H1 (cell line): ENCODE data around the gene PRG2. TPM values are rescaled to one million over a fixed set of nuclear protein-coding genes. Genes with fewer than 3 reads are reported as not detected.

Experiments
- BACH1 ChIP-seq: IDR thresholded peaks from 2 replicates; pipeline ENCODE4 v1.6.1; 2012; ENCODE audit warnings: low read length, improper control_type of control experiment
- CEBPB ChIP-seq: IDR thresholded peaks from 2 replicates; pipeline ENCODE4 v1.6.1; 2012; ENCODE audit warnings: low read depth, low read length
- POLR2AphosphoS5 ChIP-seq: IDR thresholded peaks from 2 replicates; pipeline ENCODE4 v1.6.1; 2011; ENCODE audit warnings: low read depth, low read length
- RAD21 ChIP-seq, 2 experiments: IDR thresholded peaks in 1 of 2; conservative IDR thresholded peaks in 1 of 2; 2 replicates each; pipeline ENCODE4 v1.6.1; 2011; ENCODE audit warnings: low read depth in 2 of 2, low read length in 2 of 2, improper control_type of control experiment in 1 of 2, inconsistent platforms in 1 of 2, mild to moderate bottlenecking in 1 of 2, moderate library complexity in 1 of 2
- SIX5 ChIP-seq: IDR thresholded peaks from 2 replicates; pipeline ENCODE4 v1.6.1; 2011; ENCODE audit warnings: mild to moderate bottlenecking, low read depth, low read length
- SP2 ChIP-seq: IDR thresholded peaks from 2 replicates; pipeline ENCODE4 v1.6.1; 2012; ENCODE audit warnings: mild to moderate bottlenecking, low read length, inconsistent platforms
- TAF1 ChIP-seq: IDR thresholded peaks from 2 replicates; pipeline ENCODE4 v1.6.1; 2011; ENCODE audit warnings: mild to moderate bottlenecking, low read depth, low read length
- TAF7 ChIP-seq: optimal IDR thresholded peaks from 2 replicates; pipeline ENCODE3; 2011; ENCODE audit warnings: low read depth, mild to moderate bottlenecking, inconsistent platforms, low read length, moderate library complexity, borderline replicate concordance
- polyA plus RNA-seq, 7 experiments: library from polyadenylated mRNA; depleted of rRNA in 3 of 7; stranded (reverse) in 5 of 7; unstranded in 2 of 7; fragments of >200 nt in 5 of 7; fragments of 200-250 nt in 2 of 7; gene quantifications; 1 replicate in 5 of 7; 2 replicates in 1 of 7; 4 replicates in 1 of 7; pipeline versions ENCODE4 v1.2.1 to v1.2.3, GENCODE V29; 2011 to 2013; ENCODE audit warnings: missing spikeins in 2 of 7, mixed read lengths in 2 of 7
- total RNA-seq: library from RNA; stranded (reverse); fragmentation: NEBNext Ultra II Directional; extraction: Animal tissue kit (Norgen Biotek cat#: 25700); gene quantifications from 2 replicates; pipeline ENCODE4 v1.2.1, GENCODE V29; 2021
- TF ChIP-seq, protein P1 (sequence below): IDR thresholded peaks from 2 replicates; pipeline ENCODE4 v1.6.1; 2012; ENCODE audit warnings: inconsistent platforms
- TF ChIP-seq, protein P2 (sequence below): fragments of 300-600 bp; sonication (generic); IDR thresholded peaks from 2 replicates; pipeline ENCODE4 v1.7.1; 2012; ENCODE audit warnings: low read length, moderate library complexity, mild to moderate bottlenecking, inconsistent platforms; ENCODE audit not compliant: insufficient replicate concordance

PRG2 gene
- total and polyA plus RNA-seq, 2 of the 8 experiments (the other 6 are each of a cell fraction or from before 2014, with no cell fraction given), result 0.32 TPM; not detected in 1

DNA sequence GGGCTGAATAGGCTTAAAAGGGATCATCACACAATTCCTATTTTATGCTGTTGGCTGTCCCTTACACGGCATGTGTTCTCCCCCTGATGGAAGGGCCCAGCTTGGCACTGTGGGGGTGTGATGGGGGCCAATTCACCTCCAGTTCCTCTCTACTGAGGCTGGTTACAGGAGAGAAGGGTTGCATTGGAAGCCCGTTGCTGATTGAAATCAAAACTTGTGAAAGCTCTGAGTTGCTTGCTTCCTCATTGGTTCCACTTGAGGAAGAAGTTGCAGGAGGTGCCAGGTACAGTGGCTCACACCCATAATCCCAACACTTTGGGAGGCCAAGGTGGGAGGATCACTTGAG is 13.3 kb upstream of the PRG2 start (continued):
- TF ChIP-seq, protein P1, sequence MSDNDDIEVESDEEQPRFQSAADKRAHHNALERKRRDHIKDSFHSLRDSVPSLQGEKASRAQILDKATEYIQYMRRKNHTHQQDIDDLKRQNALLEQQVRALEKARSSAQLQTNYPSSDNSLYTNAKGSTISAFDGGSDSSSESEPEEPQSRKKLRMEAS, result no peak
- TF ChIP-seq RAD21 (IDR thresholded peaks at IDR 0.05 in 1 of 2, conservative IDR thresholded peaks at IDR 0.05 in 1 of 2; ENCODE audit: low read depth in 2 of 2, low read length in 2 of 2) (no peak), SP2 (no peak), TAF7 (no peak), SIX5 (no peak), CEBPB (no peak), BACH1 (no peak), POLR2AphosphoS5 (no peak), TAF1 (no peak)
- TF ChIP-seq, protein P2, sequence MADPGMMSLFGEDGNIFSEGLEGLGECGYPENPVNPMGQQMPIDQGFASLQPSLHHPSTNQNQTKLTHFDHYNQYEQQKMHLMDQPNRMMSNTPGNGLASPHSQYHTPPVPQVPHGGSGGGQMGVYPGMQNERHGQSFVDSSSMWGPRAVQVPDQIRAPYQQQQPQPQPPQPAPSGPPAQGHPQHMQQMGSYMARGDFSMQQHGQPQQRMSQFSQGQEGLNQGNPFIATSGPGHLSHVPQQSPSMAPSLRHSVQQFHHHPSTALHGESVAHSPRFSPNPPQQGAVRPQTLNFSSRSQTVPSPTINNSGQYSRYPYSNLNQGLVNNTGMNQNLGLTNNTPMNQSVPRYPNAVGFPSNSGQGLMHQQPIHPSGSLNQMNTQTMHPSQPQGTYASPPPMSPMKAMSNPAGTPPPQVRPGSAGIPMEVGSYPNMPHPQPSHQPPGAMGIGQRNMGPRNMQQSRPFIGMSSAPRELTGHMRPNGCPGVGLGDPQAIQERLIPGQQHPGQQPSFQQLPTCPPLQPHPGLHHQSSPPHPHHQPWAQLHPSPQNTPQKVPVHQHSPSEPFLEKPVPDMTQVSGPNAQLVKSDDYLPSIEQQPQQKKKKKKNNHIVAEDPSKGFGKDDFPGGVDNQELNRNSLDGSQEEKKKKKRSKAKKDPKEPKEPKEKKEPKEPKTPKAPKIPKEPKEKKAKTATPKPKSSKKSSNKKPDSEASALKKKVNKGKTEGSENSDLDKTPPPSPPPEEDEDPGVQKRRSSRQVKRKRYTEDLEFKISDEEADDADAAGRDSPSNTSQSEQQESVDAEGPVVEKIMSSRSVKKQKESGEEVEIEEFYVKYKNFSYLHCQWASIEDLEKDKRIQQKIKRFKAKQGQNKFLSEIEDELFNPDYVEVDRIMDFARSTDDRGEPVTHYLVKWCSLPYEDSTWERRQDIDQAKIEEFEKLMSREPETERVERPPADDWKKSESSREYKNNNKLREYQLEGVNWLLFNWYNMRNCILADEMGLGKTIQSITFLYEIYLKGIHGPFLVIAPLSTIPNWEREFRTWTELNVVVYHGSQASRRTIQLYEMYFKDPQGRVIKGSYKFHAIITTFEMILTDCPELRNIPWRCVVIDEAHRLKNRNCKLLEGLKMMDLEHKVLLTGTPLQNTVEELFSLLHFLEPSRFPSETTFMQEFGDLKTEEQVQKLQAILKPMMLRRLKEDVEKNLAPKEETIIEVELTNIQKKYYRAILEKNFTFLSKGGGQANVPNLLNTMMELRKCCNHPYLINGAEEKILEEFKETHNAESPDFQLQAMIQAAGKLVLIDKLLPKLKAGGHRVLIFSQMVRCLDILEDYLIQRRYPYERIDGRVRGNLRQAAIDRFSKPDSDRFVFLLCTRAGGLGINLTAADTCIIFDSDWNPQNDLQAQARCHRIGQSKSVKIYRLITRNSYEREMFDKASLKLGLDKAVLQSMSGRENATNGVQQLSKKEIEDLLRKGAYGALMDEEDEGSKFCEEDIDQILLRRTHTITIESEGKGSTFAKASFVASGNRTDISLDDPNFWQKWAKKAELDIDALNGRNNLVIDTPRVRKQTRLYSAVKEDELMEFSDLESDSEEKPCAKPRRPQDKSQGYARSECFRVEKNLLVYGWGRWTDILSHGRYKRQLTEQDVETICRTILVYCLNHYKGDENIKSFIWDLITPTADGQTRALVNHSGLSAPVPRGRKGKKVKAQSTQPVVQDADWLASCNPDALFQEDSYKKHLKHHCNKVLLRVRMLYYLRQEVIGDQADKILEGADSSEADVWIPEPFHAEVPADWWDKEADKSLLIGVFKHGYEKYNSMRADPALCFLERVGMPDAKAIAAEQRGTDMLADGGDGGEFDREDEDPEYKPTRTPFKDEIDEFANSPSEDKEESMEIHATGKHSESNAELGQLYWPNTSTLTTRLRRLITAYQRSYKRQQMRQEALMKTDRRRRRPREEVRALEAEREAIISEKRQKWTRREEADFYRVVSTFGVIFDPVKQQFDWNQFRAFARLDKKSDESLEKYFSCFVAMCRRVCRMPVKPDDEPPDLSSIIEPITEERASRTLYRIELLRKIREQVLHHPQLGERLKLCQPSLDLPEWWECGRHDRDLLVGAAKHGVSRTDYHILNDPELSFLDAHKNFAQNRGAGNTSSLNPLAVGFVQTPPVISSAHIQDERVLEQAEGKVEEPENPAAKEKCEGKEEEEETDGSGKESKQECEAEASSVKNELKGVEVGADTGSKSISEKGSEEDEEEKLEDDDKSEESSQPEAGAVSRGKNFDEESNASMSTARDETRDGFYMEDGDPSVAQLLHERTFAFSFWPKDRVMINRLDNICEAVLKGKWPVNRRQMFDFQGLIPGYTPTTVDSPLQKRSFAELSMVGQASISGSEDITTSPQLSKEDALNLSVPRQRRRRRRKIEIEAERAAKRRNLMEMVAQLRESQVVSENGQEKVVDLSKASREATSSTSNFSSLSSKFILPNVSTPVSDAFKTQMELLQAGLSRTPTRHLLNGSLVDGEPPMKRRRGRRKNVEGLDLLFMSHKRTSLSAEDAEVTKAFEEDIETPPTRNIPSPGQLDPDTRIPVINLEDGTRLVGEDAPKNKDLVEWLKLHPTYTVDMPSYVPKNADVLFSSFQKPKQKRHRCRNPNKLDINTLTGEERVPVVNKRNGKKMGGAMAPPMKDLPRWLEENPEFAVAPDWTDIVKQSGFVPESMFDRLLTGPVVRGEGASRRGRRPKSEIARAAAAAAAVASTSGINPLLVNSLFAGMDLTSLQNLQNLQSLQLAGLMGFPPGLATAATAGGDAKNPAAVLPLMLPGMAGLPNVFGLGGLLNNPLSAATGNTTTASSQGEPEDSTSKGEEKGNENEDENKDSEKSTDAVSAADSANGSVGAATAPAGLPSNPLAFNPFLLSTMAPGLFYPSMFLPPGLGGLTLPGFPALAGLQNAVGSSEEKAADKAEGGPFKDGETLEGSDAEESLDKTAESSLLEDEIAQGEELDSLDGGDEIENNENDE, result no peak
